GM19324 (cell line): ENCODE data around the gene QSOX1.

Source experiments
- ATAC-seq: cut with Tn5 transposase; IDR thresholded peaks from one replicate; pipeline ENCODE4 v1.9.1; 2021; ENCODE audit warnings: mild to moderate bottlenecking, moderate library complexity; ENCODE audit not compliant: unreplicated experiment, low FRiP score

Gene QSOX1

DNA sequence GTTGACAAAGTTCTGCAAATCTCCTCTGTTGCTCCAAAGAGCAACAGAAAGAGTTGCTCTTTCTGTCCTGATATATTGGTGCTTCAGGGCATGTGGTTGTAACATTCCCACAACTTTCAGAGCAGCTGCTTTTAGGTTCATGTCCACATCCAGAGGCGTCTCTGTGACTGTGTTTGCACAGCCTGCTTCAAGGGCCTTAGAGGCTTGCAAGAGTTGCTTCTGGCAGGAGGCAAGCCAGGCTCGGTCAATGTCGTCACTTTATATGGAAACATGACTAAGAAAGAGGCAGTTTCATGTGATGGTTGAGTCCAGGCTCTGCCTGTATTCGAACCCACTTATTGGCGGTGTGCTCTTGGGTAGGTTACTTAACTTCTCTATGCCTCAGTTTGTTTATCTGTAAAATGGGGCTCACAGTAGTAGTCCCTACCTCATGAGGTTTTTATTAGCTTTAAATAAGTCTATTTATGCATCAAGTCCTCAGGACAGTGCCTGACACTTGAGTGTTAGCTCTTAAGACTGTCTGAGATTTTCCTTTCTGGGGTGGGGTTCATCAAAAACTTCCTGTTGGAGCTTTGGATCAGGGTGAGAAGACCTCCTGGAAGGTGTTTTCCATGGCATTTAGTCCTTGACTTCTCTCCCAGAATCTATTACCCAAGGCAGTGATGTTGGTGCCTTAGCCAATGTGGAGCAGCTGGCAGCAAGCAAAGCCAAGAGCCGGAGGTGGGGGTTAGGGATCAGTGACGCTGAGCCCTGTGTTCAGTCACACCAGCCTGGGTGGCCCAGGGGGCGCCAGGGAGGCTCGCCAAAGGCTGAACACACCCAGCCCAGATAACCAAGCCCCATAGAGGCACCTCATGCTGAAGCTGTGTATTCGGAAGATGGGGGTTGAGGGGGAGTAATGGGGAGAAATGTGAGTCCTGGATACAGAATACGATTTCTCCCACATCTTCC is 94.3 kb downstream of the QSOX1 start:
- ATAC-seq, result no peak

DNA sequence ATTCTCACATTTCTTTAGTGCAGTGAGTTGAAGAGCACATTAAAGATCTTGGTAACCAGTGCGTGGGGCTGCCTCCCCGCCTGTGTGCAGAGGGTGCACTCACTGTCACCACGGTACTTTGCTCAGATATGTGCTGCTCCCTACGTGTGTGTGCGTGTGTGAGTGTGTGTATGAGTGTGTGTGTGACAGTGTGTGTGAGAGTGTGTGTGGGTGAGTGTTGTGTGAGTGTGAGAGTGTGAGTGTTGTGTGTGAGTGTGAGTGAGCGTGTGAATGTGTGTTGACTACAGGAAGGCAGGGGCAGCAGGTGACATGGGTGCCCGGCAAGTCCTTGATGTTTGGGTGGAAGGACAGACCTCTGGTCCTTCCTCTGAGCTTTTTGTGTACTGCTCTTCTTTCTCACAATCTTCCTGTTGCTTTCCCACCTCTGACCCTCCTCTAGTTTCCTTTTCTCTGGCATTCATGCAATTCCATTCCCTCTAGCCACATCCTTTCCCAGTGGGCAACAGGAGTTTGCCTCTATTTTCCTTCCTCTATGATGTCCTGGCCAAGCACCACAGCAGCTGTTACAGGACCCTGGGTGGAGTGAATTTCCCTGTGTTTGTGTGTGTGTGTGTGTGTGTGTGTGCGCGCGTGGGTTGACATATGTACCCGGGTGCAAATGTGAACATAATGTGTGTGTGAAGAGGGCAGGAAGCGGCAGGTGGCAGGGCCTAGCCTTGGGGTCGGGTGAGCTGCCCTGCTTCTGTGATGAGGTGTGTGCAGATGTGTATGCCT is 95.2 kb downstream of the QSOX1 start:
- ATAC-seq, result no peak

DNA sequence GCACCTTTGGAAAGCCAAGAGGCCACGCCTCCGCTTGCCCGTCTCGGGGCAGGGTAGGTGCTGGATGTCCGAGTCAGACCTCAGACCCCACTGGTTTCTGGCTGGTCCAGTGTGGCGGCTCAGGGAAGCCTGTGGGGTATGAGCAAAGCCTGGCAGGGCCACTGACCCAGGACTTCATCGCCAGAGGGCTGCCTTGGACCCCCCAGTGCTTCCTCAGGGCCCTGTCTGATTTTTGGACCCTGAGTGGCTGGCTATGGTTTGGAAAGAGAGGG is 95.8 kb downstream of the QSOX1 start:
- ATAC-seq, result no peak

DNA sequence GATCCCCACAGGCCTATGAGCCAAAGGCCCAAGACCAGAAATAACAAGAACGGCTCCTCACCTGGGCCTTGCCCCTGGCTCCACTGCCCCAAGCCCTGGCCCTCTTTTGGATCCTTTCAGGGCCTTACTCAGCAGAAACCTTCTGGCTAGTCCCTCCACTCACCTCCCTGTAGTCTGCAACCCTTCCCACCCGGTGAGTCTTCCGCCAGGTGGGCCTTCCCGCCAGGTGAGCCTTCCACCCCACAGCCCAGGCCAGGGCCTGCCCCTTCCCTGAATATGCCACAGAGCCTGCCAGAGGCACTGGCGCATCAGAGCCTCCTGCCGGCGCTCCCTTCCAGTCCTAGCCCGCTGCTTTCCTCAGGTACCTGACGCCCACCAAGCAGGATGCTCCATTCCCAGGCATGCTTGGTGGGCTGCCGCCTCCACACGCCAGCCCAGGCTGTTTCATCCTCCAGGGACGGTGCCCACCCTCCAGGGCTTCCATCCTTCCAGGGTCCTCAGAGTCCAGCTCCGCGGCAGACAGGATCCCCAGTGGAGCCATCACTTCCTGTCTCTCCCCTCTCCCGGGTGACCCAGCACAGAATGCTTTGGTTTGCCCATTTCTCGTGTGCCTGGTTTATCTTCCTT is 96.3 kb downstream of the QSOX1 start:
- ATAC-seq, result no peak

DNA sequence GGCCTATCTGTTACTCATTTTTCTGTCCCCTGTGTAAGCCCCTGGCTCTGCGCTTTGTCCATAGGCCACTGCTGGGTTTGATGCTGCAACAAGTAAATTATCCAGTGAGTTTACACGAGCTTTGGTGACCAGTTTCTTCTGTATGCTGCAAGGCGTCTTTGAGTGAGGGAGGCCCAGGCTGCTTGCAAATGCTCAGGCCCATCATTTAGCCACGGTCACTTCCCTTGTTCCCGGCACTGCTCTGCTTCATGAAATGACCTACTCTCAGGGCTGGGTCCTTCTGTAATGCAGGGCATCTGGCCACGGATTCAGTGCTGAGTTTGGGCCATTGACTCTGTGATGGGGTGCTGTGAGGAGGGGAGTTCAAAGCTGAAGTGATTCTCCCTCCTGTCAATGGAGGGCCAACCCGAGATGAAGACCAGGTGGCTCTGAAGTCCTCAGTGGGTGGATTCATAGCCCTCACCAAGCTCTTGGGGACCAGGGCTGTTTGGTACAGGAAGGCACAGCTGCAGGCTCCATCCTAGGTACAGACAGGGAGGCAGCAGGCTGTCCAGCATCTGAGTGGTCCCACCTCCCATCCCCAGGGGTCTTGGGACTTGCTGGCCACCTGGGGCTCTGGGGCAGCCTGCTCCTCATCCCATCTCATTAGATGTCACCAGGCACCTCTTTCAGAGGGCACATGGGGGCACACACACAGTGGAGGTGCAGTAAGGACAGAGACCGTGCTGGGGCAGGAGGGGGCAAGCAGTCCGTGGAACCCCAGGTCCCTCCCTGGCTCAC is 97.0 kb downstream of the QSOX1 start:
- ATAC-seq, result no peak

DNA sequence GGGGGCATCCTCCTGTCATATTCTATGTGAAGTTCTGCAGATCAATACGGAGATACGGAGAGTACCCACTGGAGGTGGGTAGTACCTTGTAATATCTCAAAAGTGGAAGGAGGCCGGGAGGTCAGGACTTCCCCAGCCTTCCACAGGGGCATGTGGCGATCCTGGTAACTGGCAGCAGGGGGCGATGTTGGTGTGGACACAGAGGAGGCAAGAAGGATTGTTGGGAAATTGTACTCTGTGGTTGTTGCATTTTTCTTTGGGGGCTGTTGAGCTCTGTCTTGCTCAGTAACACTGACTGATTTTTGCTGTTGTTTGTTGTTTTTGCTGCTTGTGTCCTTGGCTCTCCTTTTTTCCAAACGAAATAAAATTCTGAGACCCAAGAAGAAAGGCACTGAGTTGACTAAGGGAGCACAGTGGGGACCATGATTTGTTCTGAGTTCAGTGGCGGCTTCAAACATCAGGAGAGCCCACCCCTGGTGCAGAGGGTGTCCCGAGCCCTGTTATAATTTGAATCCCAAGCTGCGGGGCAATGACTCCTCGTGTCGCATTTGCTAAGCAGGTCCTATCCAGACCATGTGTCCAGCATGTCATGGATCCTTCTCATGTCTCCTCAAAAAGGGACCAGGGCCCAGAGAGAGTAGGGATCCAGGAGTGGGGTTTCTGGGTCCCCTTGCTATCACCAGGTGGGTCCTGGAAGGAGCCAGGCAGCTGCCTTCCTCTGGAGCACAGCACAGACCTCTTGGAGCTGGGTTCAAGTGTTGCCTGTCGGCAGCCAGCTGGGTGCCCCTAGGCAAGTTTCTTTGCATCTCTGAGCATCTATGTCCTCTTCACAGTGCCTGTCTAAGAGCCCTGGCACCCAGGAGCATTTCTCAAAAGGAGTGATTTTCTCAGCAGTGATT is 98.2 kb downstream of the QSOX1 start:
- no peak for ATAC-seq
